HG03378 (cell line): ENCODE measurements around the gene SLC48A1.

Experiments
- ATAC-seq: cut with Tn5 transposase; IDR thresholded peaks from one replicate; pipeline ENCODE4 v1.9.1; 2021; ENCODE audit warnings: mild to moderate bottlenecking, moderate library complexity; ENCODE audit not compliant: unreplicated experiment

SLC48A1 gene

GRCh38 chr12:47757840-47758583 is 15.0 kb upstream of the SLC48A1 start:
- no peak for ATAC-seq

GRCh38 chr12:47758584-47758833 is 14.5 kb upstream of the SLC48A1 start:
- ATAC-seq = no peak

DNA sequence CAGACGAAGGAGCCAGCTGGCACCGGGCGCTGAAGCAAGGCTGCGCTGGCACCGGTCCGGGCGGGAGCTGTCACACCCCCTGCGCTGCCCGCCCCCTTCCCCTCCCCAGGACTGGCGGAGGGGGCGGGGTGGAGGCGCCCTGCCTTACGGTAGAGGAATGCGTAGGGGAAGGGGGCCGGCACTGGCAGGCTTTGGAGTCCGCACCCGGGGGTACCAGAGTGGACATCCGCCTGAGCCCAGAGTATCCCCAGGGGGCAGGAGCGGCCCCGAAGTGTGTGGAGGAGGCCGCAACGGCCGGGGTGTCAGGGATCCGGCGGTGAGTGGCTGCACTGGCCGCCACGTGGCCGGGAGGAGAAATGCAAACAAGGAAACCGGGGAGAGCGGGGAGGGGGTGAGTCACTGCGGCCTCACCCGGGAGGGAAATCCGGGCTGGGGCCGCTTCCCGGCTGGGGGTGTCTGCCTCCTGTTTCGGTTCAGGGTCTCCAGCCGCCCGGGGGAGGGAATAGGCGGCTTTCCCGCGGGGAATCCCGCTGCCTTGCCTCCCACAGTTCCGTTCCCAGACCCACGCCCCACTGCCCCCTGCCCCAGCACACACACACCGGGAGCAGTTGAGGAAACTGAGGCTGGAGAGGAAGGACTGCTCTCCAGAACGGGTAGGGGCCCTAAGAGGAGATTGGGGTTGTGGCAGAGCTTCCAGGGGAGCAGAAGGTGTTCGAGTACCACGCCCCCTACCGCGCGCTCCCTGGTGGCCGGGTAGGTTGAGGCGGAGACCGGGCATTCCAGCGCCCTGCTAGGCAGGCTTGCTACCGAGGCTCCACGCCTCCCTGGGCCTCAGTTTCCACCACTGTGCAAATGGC is 14.0 kb upstream of the SLC48A1 start, which contains the start of gene RAPGEF3:
Gene RAPGEF3, minus strand, starts transcription at position 47 of the 857 bp plus-strand sequence. CDS start 324 bp downstream, outside the sequence.
- no peak for ATAC-seq

- no peak for ATAC-seq
These were observed 10.1 kb upstream of the SLC48A1 start for GRCh38 chr12:47762850-47763465.

- no peak for ATAC-seq
These were observed 9.3 kb upstream of the SLC48A1 start for GRCh38 chr12:47763481-47764346.

GRCh38 chr12:47766502-47767215 is 6.4 kb upstream of the SLC48A1 start:
- ATAC-seq = no peak

DNA sequence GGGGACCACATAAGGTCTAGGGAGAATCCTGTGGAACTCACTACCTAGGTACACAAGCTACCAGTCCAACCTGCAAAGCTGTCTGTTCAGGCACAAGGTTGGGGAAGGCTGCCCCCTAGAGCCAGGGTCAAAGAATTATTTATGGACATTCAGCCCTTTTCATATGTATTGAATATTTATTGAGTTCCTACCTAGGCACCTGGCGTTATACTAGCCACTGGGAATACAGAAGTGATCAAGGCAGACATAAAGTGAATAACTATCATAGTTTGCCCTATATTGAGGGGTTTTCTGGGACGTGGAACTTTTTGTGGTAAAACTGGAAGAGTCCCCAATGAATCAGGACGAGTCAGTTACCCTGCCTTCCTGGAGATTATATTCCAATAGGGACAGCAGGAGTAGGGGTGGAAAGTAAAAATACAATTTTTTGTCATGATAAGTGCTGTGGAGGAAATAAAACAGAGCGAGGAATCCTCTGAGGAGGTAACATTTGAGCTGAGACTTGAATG is 5.8 kb upstream of the SLC48A1 start:
- ATAC-seq = no peak

DNA sequence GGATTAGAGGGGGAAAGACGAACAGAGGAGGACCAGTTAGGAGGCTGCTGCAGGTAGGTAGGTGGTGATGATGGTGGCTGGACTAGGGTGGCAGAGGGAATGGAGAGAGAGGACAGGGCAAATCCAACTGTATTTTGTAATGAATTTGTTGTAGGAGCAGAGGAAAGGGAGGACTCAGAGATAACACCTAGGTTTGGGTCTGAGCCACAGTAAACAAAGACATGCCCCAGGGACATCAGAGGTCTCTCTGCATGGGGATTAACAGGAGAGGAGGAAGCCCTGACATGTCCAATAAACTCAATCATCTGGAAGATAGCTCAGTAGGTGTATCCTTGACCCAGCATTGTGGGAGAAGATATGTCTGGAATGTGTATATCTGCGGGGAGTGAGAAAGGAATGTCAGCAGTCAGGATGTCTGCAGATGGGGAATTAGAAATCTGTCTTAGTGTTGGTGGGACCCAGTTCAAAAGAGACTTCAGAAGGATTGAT is 4.7 kb upstream of the SLC48A1 start:
- ATAC-seq = no peak

GRCh38 chr12:47769234-47770085 is 3.6 kb upstream of the SLC48A1 start:
- no peak for ATAC-seq

DNA sequence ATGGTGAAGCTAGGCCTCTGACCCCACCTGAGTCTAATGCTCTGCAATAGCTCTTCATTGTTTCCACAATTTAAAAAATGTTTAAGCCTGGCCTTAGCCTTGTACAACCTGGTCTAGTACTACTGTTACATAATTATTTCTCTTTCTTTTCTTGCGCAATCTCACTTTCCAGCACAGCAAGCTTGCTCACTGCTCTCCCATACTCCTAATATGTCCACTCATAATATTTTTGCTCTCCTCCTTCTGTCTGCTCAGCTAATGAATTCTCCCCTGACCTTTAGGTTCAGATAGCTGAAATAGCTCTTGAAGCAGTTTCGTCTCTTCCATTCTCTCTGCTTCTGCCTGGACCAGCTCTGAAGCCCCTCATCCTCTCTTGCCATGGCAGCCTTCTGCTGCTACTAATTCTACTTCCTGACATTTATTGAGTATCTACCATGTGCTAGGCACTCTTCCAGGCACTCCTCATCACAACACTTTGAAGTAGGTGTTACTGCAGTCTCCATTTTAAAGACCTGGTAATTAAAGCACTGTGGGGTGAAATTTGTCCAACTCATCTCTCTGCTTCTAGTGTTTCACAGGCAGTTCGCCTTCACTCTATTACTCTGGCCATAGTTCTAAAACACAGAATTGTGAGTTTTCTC is 2.8 kb upstream of the SLC48A1 start:
- no peak for ATAC-seq

DNA sequence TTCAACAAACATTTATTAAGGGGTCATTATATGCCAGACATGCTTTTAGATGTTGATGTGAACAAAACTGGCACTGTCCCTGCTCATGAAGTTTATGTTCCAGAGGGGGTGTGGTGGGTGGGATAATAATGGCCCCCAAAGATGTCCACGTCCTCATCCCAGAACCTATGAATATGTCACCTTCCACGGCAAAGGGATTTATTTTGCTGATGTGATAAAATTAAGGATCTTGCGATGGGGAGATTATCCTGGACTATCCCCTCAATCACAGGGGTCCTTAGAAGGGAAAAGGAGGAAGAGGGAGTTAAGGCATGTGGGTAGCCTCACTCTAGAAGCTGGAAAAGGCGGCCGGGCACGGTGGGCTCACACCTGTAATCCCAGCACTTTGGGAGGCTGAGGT is 1.7 kb upstream of the SLC48A1 start:
- no peak for ATAC-seq

GRCh38 chr12:47772094-47772660 is 861 bp upstream of the SLC48A1 start:
- ATAC-seq = no peak

DNA sequence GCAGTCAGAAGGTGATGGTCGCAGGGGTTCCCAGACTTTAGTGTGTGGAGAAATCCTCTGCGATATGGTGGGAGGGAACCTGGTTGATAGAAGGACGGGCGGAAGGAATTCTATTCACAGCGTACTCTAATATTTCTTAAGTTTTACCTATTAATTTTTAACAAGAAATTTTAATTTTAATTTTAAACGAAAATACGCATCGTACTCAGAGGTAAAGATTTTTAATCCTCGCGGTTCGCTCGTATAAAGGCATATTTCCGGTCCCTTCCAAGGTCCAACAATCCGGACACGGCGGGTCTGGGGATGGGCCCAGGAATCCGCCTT is 338 bp upstream of the SLC48A1 start:
- no peak for ATAC-seq

- ATAC-seq = no peak
These were observed 981 bp downstream of the SLC48A1 start for GRCh38 chr12:47773858-47774580.

DNA sequence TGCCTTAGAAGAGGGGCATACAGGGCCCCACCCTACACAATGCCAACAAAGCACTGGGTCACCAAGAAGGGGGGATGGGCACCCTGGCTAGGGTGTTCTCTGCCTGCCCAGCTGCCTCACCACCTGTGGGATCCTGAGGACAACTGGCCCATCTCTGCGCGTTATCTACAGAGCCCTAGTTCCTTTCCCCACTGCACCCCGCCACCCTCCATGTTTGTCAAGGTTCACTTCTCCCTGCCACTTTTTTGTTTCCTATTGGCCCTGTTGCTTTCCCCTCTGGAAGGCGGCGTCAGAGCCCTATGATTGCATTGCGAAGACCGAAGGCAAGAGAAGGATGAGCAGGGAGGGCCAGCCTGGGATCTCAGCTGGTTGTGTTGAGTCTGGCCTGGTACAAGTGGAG is 1.6 kb downstream of the SLC48A1 start:
- ATAC-seq = no peak

GRCh38 chr12:47775100-47775911 is 2.3 kb downstream of the SLC48A1 start:
- ATAC-seq = no peak
